GM12875 (cell line): ENCODE measurements around the gene TTPAL.

ENCODE experiments used
- H3K4me3 ChIP-seq: one replicate; pipeline ENCODE4 v1.5.1; 2011; ENCODE audit warnings: low read depth, low read length, control low read depth
- TF ChIP-seq, protein P1 (sequence below): IDR thresholded peaks from 2 replicates; pipeline ENCODE4 v1.5.1; 2011; ENCODE audit warnings: low read depth, mild to moderate bottlenecking, control low read depth, inconsistent platforms, low read length, moderate library complexity, borderline replicate concordance; ENCODE audit not compliant: insufficient read depth

TTPAL gene

DNA sequence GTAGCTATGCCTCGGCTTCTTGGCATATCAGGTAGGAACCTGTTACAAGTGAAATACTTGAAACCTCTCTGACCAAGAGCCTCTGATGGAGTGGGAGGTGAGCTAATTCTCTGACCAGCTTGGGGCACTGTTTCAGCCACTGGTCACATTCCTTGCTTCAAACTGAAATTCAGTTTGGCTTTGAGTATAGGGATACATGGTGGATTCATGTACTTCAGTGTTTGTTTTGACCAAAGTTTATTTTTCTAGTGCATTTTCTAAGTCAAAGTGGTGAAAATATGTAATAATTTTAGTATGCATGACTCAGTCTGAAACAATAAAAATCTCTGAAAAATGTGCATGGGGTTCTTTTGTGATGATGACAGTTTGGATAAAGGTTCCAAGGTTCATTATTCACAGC, 18.6 kb downstream of the TTPAL start:
- TF ChIP-seq, protein P1, sequence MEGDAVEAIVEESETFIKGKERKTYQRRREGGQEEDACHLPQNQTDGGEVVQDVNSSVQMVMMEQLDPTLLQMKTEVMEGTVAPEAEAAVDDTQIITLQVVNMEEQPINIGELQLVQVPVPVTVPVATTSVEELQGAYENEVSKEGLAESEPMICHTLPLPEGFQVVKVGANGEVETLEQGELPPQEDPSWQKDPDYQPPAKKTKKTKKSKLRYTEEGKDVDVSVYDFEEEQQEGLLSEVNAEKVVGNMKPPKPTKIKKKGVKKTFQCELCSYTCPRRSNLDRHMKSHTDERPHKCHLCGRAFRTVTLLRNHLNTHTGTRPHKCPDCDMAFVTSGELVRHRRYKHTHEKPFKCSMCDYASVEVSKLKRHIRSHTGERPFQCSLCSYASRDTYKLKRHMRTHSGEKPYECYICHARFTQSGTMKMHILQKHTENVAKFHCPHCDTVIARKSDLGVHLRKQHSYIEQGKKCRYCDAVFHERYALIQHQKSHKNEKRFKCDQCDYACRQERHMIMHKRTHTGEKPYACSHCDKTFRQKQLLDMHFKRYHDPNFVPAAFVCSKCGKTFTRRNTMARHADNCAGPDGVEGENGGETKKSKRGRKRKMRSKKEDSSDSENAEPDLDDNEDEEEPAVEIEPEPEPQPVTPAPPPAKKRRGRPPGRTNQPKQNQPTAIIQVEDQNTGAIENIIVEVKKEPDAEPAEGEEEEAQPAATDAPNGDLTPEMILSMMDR = no peak
- H3K4me3 ChIP-seq = no peak overlapping the region

DNA sequence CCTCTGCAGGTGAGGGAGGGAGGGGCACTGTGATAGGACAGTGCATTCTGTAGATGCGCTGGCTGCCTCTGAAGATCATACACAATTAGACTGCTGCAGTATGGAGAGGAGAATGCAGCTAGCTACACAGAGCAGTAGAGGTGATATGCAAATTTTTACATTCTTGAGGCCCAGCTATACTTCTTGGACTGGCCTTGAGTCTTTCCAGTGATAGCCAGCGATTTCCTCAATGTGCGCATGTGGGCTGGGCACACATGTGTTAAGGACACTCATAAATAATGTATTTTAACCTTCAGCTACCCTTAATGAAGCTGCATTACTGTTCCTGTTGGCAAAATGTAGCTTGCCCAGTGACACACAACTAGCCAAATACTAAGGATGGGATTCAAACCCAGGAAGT, 19.0 kb downstream of the TTPAL start:
- TF ChIP-seq, protein P1 = no peak
- no peak overlapping the region for H3K4me3 ChIP-seq

DNA sequence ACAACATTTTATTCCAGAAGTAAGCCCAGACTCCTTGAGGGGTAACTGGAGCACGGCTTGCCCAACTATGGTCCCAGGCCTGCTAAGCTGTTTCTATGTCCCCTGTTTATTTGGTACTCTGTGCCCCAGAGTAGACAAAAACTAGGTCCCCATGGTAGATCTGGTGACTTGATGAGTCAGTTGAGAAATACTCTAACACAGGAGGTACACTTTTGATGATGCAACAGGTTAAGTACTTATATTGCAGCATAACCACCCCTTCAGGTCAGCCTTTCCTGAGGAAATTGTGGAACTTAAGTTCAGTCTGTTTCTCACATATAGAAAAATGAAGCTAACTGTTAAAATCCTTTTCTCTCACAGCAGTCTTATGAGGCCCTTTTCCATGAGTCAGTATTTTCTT, 19.6 kb downstream of the TTPAL start:
- TF ChIP-seq, protein P1 = no peak
- no peak overlapping the region for H3K4me3 ChIP-seq

DNA sequence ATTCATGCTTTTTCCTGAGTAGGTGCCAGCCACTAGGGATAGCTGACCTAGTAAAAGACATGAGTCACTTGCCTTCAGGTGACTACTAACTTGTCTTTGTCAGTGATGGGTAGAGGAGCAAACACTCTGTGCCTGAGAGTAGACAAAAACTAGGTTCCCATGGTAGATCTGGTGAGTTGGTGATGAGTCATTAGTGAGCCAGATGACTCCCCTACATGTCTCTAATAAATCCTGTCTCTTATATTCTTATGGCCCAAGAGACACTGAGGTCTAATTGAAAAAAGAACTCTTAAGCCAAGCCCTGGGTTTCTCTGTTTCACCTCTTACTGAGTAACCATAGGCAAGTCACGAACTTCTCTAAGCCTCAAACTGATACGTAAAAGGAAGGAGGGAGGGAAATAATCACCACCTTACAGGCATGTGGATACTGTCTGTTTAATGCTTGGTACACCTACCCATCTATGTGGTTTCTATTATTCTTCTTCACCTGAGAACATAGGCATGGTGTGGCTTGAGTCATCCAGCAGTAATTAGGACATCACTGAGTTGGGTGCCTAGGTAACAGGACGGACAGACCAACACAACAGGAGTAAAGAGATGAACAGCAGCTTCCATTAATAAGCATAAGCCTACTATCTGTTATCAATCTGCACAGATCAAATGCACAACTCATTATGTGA, 20.3 kb downstream of the TTPAL start:
- TF ChIP-seq, protein P1 = no peak
- no peak overlapping the region for H3K4me3 ChIP-seq

DNA sequence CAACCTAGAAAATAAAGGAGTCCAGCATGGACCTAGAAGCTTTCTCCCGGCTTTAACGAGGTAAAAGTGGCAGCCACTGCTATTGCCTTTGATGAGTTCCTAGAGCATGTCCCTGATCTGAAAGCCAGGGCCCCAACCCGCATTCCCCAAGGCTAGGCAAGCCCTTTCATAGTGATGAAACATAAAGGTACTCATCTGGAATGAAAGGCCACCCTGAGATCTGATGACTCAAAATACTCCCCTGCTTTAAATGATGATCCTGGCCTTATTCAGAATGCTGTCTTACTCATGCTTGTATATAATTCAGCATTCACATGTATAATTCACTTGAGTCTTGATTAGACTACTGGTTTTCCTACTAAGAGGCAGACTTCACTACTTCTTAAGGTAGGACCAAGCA, 21.3 kb downstream of the TTPAL start:
- no peak overlapping the region for H3K4me3 ChIP-seq
- TF ChIP-seq, protein P1 = no peak

DNA sequence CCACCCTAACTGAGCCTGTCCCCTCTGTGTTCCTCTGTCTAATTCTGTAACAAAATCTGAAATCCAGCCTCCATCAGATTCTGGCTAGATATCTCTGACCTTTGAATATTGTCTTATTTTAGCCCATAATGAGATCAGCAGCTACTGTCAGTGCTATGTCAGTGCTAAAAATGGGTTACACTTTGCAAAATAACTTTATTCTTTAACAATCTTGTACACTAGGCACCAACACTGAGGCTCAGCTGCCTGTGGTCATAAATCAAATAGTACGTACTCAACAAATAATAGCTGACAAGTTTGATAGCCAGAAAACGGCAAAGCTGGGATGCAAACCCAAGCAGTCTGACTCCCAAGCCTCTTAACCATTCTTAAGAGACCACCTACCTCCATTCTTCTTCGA, 22.1 kb downstream of the TTPAL start:
- H3K4me3 ChIP-seq = no peak overlapping the region
- TF ChIP-seq, protein P1 = no peak

DNA sequence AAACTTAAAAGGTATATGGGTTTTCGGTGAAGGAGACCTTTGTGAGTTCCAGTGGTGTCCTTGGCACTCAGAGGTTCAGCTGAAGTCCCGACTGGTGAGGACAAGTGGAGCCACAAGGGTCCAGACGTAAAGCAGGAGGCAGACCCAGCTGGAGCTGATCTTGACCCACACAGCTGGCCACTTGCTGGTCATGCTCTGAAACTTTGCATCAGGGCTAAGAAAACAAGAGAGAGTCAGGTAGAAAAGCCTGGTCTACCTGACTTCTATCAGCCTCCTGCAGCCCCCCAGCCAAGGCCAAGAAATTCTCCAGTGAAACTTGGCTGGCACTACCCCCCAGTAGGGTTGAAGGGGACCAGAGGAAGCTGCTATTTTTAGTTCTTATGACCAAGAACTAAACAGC, 24.5 kb downstream of the TTPAL start:
- TF ChIP-seq, protein P1 = no peak
- no peak overlapping the region for H3K4me3 ChIP-seq
